Sigmoid colon (tissue), 4 donors: ENCODE measurements around the gene SRSF8.

Source experiments
- CTCF ChIP-seq, 4 experiments: fragments of 450-650 bp in 3 of 4; fragments of 200-600 bp in 1 of 4; IDR thresholded peaks; one replicate each; pipeline ENCODE4 v1.5.1; 2016 to 2019; ENCODE audit warnings: antibody characterized with exemption in 4 of 4, mild to moderate bottlenecking in 3 of 4, moderate library complexity in 2 of 4
- POLR2AphosphoS5 ChIP-seq, 4 donors: sonication (generic); formaldehyde crosslinking; IDR thresholded peaks; one replicate each; pipeline ENCODE4 v1.6.1; 2017; ENCODE audit warnings: antibody characterized with exemption in 4 of 4

- no peak for TF ChIP-seq CTCF (IDR thresholded peaks at IDR 0.05)
- no peak for TF ChIP-seq POLR2AphosphoS5 (IDR thresholded peaks at IDR 0.05)
Observed at GRCh38 chr11:95045812-95046211, 20.9 kb upstream of the SRSF8 start.
